ENCODE measurements around the gene UNC5C. TPM values are rescaled to one million over a fixed set of nuclear protein-coding genes. Genes with fewer than 3 reads are reported as not detected.

UNC5C gene
- total RNA-seq, 1 donor from 2014 or later, result 0.70 TPM

GRCh38 chr4:95535180-95535579 lies 13.6 kb downstream of the UNC5C start:
- peaks cover 20% of the 10 kb centered on the region for H3K27me3 Mint-ChIP-seq (ENCODE audit: unreplicated experiment)
- peaks cover 9% of the 10 kb centered on the region for H3K4me1 Mint-ChIP-seq (ENCODE audit: unreplicated experiment)
- H3K27ac Mint-ChIP-seq (ENCODE audit: unreplicated experiment), result no peak overlapping the region
- H3K36me3 Mint-ChIP-seq (ENCODE audit: unreplicated experiment), result no peaks in the 10 kb centered on the region
- no peaks in the 10 kb centered on the region for H3K9me3 Mint-ChIP-seq (ENCODE audit: unreplicated experiment)
- DNase-seq (ENCODE audit: extremely low spot score, unreplicated experiment), result no peak
- no peak overlapping the region for H3K4me3 Mint-ChIP-seq (ENCODE audit: unreplicated experiment)
- TF ChIP-seq CTCF (IDR thresholded peaks at IDR 0.05), result no peak

GRCh38 chr4:95534032-95534431 lies 14.7 kb downstream of the UNC5C start:
- H3K36me3 Mint-ChIP-seq (ENCODE audit: unreplicated experiment), result no peaks in the 10 kb centered on the region
- H3K27me3 Mint-ChIP-seq (ENCODE audit: unreplicated experiment), result peaks cover 16% of the 10 kb centered on the region
- peaks cover 15% of the 10 kb centered on the region for H3K4me1 Mint-ChIP-seq (ENCODE audit: unreplicated experiment)
- no peak overlapping the region for H3K4me3 Mint-ChIP-seq (ENCODE audit: unreplicated experiment)
- TF ChIP-seq CTCF (IDR thresholded peaks at IDR 0.05), result no peak
- no peak for DNase-seq (ENCODE audit: extremely low spot score, unreplicated experiment)
- no peak overlapping the region for H3K27ac Mint-ChIP-seq (ENCODE audit: unreplicated experiment)
- H3K9me3 Mint-ChIP-seq (ENCODE audit: unreplicated experiment), result no peaks in the 10 kb centered on the region

GRCh38 chr4:95533254-95533653 lies 15.5 kb downstream of the UNC5C start:
- H3K36me3 Mint-ChIP-seq (ENCODE audit: unreplicated experiment), result no peaks in the 10 kb centered on the region
- peaks cover 20% of the 10 kb centered on the region for H3K4me1 Mint-ChIP-seq (ENCODE audit: unreplicated experiment)
- H3K27me3 Mint-ChIP-seq (ENCODE audit: unreplicated experiment), result peaks cover 11% of the 10 kb centered on the region
- DNase-seq (ENCODE audit: extremely low spot score, unreplicated experiment), result no peak
- no peaks in the 10 kb centered on the region for H3K9me3 Mint-ChIP-seq (ENCODE audit: unreplicated experiment)
- no peak for TF ChIP-seq CTCF (IDR thresholded peaks at IDR 0.05)
- no peak overlapping the region for H3K27ac Mint-ChIP-seq (ENCODE audit: unreplicated experiment)
- no peak overlapping the region for H3K4me3 Mint-ChIP-seq (ENCODE audit: unreplicated experiment)

- no peak for DNase-seq (ENCODE audit: extremely low spot score, unreplicated experiment)
- no peak overlapping the region for H3K27ac Mint-ChIP-seq (ENCODE audit: unreplicated experiment)
- peaks cover 3% of the 10 kb centered on the region for H3K27me3 Mint-ChIP-seq (ENCODE audit: unreplicated experiment)
- TF ChIP-seq CTCF (IDR thresholded peaks at IDR 0.05), result no peak
- no peak overlapping the region for H3K4me3 Mint-ChIP-seq (ENCODE audit: unreplicated experiment)
- no peaks in the 10 kb centered on the region for H3K9me3 Mint-ChIP-seq (ENCODE audit: unreplicated experiment)
- H3K4me1 Mint-ChIP-seq (ENCODE audit: unreplicated experiment), result peaks cover 20% of the 10 kb centered on the region
- H3K36me3 Mint-ChIP-seq (ENCODE audit: unreplicated experiment), result no peaks in the 10 kb centered on the region
Measured at GRCh38 chr4:95532305-95532704, 16.5 kb downstream of the UNC5C start.

GRCh38 chr4:95531141-95531540 lies 17.6 kb downstream of the UNC5C start:
- Mint-ChIP-seq H3K4me3 (ENCODE audit: unreplicated experiment) (no peak overlapping the region), H3K36me3 (ENCODE audit: unreplicated experiment) (no peaks in the 10 kb centered on the region), H3K9me3 (ENCODE audit: unreplicated experiment) (no peaks in the 10 kb centered on the region), H3K27ac (ENCODE audit: unreplicated experiment) (no peak overlapping the region), H3K4me1 (ENCODE audit: unreplicated experiment) (peaks cover 20% of the 10 kb centered on the region), H3K27me3 (ENCODE audit: unreplicated experiment) (peaks cover 3% of the 10 kb centered on the region)
- no peak for TF ChIP-seq CTCF (IDR thresholded peaks at IDR 0.05)
- no peak for DNase-seq (ENCODE audit: extremely low spot score, unreplicated experiment)

Measured in osteocyte (in vitro differentiated cells).